Heart left ventricle (tissue), 16 donors: ENCODE results near the gene OR52A1. TPM values are rescaled to one million over a fixed set of nuclear protein-coding genes. Genes with fewer than 3 reads are reported as not detected.

ENCODE experiments used
- ATAC-seq, 4 donors: fragments of 200-7000 bp; cut with Tn5 transposase; one replicate each; pipeline ENCODE4 v1.9.1; 2020 to 2022; ENCODE audit warnings: moderate library complexity in 4 of 4, mild to moderate bottlenecking in 3 of 4, moderate number of reproducible peaks in 1 of 4
- DNase-seq, 5 donors: peaks; one replicate each; pipeline ENCODE4 v3.0.0-alpha.2; 2020
- H3K27ac ChIP-seq, 12 donors: fragments of 200-600 bp; sonication (generic) in 4 of 12; one replicate each; pipeline versions ENCODE4 v1.5.0 to v1.8.0; 2016 to 2022; ENCODE audit warnings: mild to moderate bottlenecking in 2 of 12
- H3K27me3 ChIP-seq, 9 donors: fragments of 200-600 bp; sonication (generic) in 2 of 9; one replicate each; pipeline versions ENCODE4 v1.5.1 to v1.8.0; 2016 to 2022; ENCODE audit warnings: mild to moderate bottlenecking in 3 of 9
- H3K36me3 ChIP-seq, 9 donors: fragments of 200-600 bp; sonication (generic) in 2 of 9; one replicate each; pipeline versions ENCODE4 v1.5.0 to v1.8.0; 2018 to 2022; ENCODE audit warnings: mild to moderate bottlenecking in 2 of 9
- H3K4me1 ChIP-seq, 12 donors: fragments of 200-600 bp; sonication (generic) in 4 of 12; one replicate each; pipeline versions ENCODE4 v1.5.0 to v1.8.0; 2016 to 2022; ENCODE audit warnings: mild to moderate bottlenecking in 3 of 12
- H3K4me3 ChIP-seq, 12 donors: fragments of 200-600 bp; sonication (generic) in 4 of 12; one replicate each; pipeline versions ENCODE4 v1.5.0 to v1.8.0; 2017 to 2022; ENCODE audit warnings: mild to moderate bottlenecking in 9 of 12, moderate library complexity in 4 of 12
- H3K9me3 ChIP-seq, 12 donors: fragments of 200-600 bp; sonication (generic) in 4 of 12; one replicate each; pipeline versions ENCODE4 v1.5.0 to v1.8.0; 2016 to 2022; ENCODE audit warnings: mild to moderate bottlenecking in 1 of 12
- CTCF ChIP-seq, 12 donors: fragments of 200-600 bp; sonication (generic) in 4 of 12; IDR thresholded peaks; one replicate each; pipeline versions ENCODE4 v1.5.0 to v1.8.0; 2018 to 2022; ENCODE audit warnings: antibody characterized with exemption in 12 of 12, mild to moderate bottlenecking in 5 of 12
- POLR2A ChIP-seq, 2 donors: fragments of 450-650 bp; IDR thresholded peaks; one replicate each; pipeline ENCODE4 v1.6.1; 2017; ENCODE audit warnings: antibody characterized with exemption in 2 of 2, mild to moderate bottlenecking in 2 of 2, moderate library complexity in 2 of 2
- WGBS, 4 donors: extraction: QIAGEN DNeasy Blood & Tissue Kit in 2 of 4; methylation state at CpG; one replicate each; pipeline versions ENCODE4 v1.1.5 to v1.1.7; 2013 to 2018; 5-methylcytosine and 5-hydroxymethylcytosine counted together
- intact Hi-C, 10 donors: fragments of 100-400 bp; cut with DNase I; formaldehyde crosslinking; loops; one replicate each; pipeline versions ENCODE4 v1.11.1 to v1.14.2; 2022
- long read RNA-seq, 3 donors: library from polyadenylated mRNA; unstranded; transcript quantifications; one replicate each; pipeline ENCODE4 v2.0.0, GENCODE V29; 2020 to 2021
- polyA plus RNA-seq, 2 donors: library from polyadenylated mRNA; stranded (reverse); fragments of 200-250 nt; gene quantifications; one replicate each; pipeline ENCODE4 v1.2.3, GENCODE V29; 2013
- total RNA-seq, 9 donors: library from RNA; depleted of rRNA in 2 of 9; stranded (reverse); fragments of >200 nt in 2 of 9; fragmentation: NEBNext Ultra II Directional in 3 of 9; extraction: Animal tissue kit (Norgen Biotek cat#: 25700) in 3 of 9; gene quantifications; one replicate each; pipeline versions ENCODE4 v1.1.0 to v1.2.4, GENCODE V29; 2016 to 2023
- donor health status: ischemic (EF 13 %, LVEDD 7.1; RV severe dilation, severe dysfunction).
- donor health status: healthy with polysubstance abuse.
- donor health status: DM: no; HTN: yes; CAD: no.
- donor health status: DM: no; HTN: no; CAD: no.
- donor health status: ischemic (EF 25% LVEDD 6.9; RV normal size, moderate dysfunction).
- donor health status: ischemic (EF 25% LVEDD 5.7; RV mildly dilated, moderate dysfunction).
- donor health status: healthy.
- donor health status: DM: yes; HTN: yes; CAD: no.
- donor health status: ischemic (EF 35%, LVEDD 5.7; RV mildly dilated, moderate dysfunction).
- donor health status: nonischemic (EF 11% LVEDD 7.7; RV severe dilation, severe dysfunction).
- donor health status: DM: yes; HTN: yes; CAD: no.
- donor health status: PGD.
- donor health status: ischemic (EF 29% LVEDD 5.4; RV normal size, mild dysfunction).
- donor health status: nonischemic (EF 23%, LVEDD 6.1; RV moderate dilation, normal function).

The OR52A1 gene
- total RNA-seq (not detected), polyA plus RNA-seq (not detected)
- long read RNA-seq, donor 1: 0 reads
- long read RNA-seq, donor 2: 0 reads
- long read RNA-seq, donor 3: 0 reads

GRCh38 chr11:5154657-5155056, at the start of gene OR52A1:
Gene OR52A1, minus strand, starts transcription at chr11:5154757. Its CDS starts 2,388 bp downstream, at chr11:5152369.
- 64 to 76% (median 68%) methylated on average over 3 of the region's 3 CpGs for WGBS, 4 donors
- no peak for ATAC-seq
- Histone ChIP-seq H3K4me1 (no peaks in the 10 kb centered on the region), H3K27ac (no peak within 1 kb of the TSS), H3K4me3 (no peak within 1 kb of the TSS), H3K27me3 (no peaks in the 10 kb centered on the region), H3K9me3 (peaks cover 0 to 4% (median 0%) of the 10 kb centered on the region in 12 donors), H3K36me3 (no peaks in the 10 kb centered on the region)
- no peak for DNase-seq
- TF ChIP-seq CTCF (IDR thresholded peaks at IDR 0.05) (no peak), POLR2A (IDR thresholded peaks at IDR 0.05) (no peak)
- intact Hi-C loops: no loop called here

GRCh38 chr11:5203366-5203765, 48.8 kb upstream of the OR52A1 start:
- Histone ChIP-seq H3K9me3 (no peaks in the 10 kb centered on the region), H3K27me3 (peaks cover 0 to 4% (median 0%) of the 10 kb centered on the region in 9 donors), H3K4me3 (no peak overlapping the region), H3K36me3 (no peaks in the 10 kb centered on the region), H3K4me1 (no peaks in the 10 kb centered on the region), H3K27ac (no peak overlapping the region)
- 73 to 85% (median 77%) methylated on average over 2 of the region's 2 CpGs for WGBS, 4 donors
- no peak for DNase-seq
- intact Hi-C loops: loop anchor here in 4 of 10 donors (5.0 to 10.0 kb wide), 3 partner anchors 179 to 1159 kb away; partner anchors contain the start of genes OR51M1 (in 3 of the 4) and OR52N2 (in 1 of the 4)
- TF ChIP-seq POLR2A (IDR thresholded peaks at IDR 0.05) (no peak), CTCF (IDR thresholded peaks at IDR 0.05) (no peak)
- ATAC-seq: no peak

- ATAC-seq: no peak
- H3K36me3 ChIP-seq: no peaks in the 10 kb centered on the region
- TF ChIP-seq CTCF (IDR thresholded peaks at IDR 0.05) (no peak), POLR2A (IDR thresholded peaks at IDR 0.05) (no peak)
- no peak within 1 kb of the TSS for H3K27ac ChIP-seq
- intact Hi-C loops: loop anchor here in 5 of 10 donors (2.0 to 10.0 kb wide), 4 partner anchors 180 to 1162 kb away; partner anchors contain the start of genes OR51M1 (in 3 of the 5) and OR52N2 (in 1 of the 5)
- no peaks in the 10 kb centered on the region for H3K4me1 ChIP-seq
- DNase-seq: no peak
- H3K4me3 ChIP-seq: no peak within 1 kb of the TSS
- peaks cover 0 to 4% (median 0%) of the 10 kb centered on the region in 9 donors for H3K27me3 ChIP-seq
- H3K9me3 ChIP-seq: no peaks in the 10 kb centered on the region
- WGBS, 4 donors: 63 to 85% (median 66%) methylated on average over 1 of the region's 1 CpG
These were observed 46.0 kb upstream of the OR52A1 start, which contains the start of gene OR51V1 for GRCh38 chr11:5200582-5200981. Gene OR51V1, minus strand, starts transcription at chr11:5200682. Its CDS starts 0 bp downstream, at chr11:5200682.

- Histone ChIP-seq H3K4me3 (no peak overlapping the region), H3K36me3 (no peaks in the 10 kb centered on the region), H3K27ac (no peak overlapping the region), H3K9me3 (no peaks in the 10 kb centered on the region), H3K4me1 (no peaks in the 10 kb centered on the region), H3K27me3 (peaks cover 0 to 4% (median 0%) of the 10 kb centered on the region in 9 donors)
- intact Hi-C loops: no loop called here
- no peak for ATAC-seq
- no peak for DNase-seq
- TF ChIP-seq POLR2A (IDR thresholded peaks at IDR 0.05) (no peak), CTCF (IDR thresholded peaks at IDR 0.05) (no peak)
These were observed 43.7 kb upstream of the OR52A1 start for GRCh38 chr11:5198285-5198684.
